Common myeloid progenitor, CD34-positive (primary cell): ENCODE measurements around the gene PALLD.

ENCODE experiments used
- CTCF ChIA-PET: fragments of 350-600 bp; sonication (Branson Sonifier 250); formaldehyde crosslinking; loops from one replicate; lab custom pipeline; 2021; ENCODE audit warnings: antibody characterized with exemption; lab: Charles Lee
- POLR2A ChIA-PET: fragments of 350-600 bp; sonication (Branson Sonifier 250); formaldehyde crosslinking; loops from one replicate; lab custom pipeline; 2021; ENCODE audit warnings: antibody characterized with exemption; lab: Charles Lee
- DNase-seq, 3 donors: peaks; one replicate each; pipeline versions ENCODE4 v3.0.0 to v3.0.0-alpha.2; 2013
- H3K27ac ChIP-seq, 2 experiments: 1 replicate in 1 of 2; 2 replicates in 1 of 2; pipeline ENCODE4 v1.7.0; 2013; ENCODE audit warnings: inconsistent platforms in 2 of 2, low read length in 2 of 2, mild to moderate bottlenecking in 2 of 2, low read depth in 1 of 2, moderate library complexity in 1 of 2; ENCODE audit not compliant: severe bottlenecking in 2 of 2, insufficient read depth in 1 of 2, poor library complexity in 1 of 2
- H3K27me3 ChIP-seq, 5 experiments: replicated peaks in 2 of 5; 1 replicate in 3 of 5; 2 replicates in 2 of 5; pipeline versions ENCODE4 v1.6.1 to v1.7.0; 2013; ENCODE audit warnings: low read length in 4 of 5, mild to moderate bottlenecking in 2 of 5, moderate library complexity in 2 of 5, inconsistent platforms in 1 of 5; ENCODE audit not compliant: insufficient read depth in 5 of 5, control insufficient read depth in 4 of 5
- H3K36me3 ChIP-seq, 4 experiments: 1 replicate in 2 of 4; 2 replicates in 2 of 4; pipeline versions ENCODE4 v1.6.1 to v1.7.0; 2013; ENCODE audit warnings: low read length in 3 of 4, control low read depth in 1 of 4, mild to moderate bottlenecking in 1 of 4; ENCODE audit not compliant: control insufficient read depth in 4 of 4, insufficient read depth in 4 of 4
- H3K4me1 ChIP-seq, 4 experiments: 1 replicate in 3 of 4; 2 replicates in 1 of 4; pipeline versions ENCODE4 v1.6.1 to v1.7.1; 2013; ENCODE audit warnings: low read length in 3 of 4, mild to moderate bottlenecking in 3 of 4, control low read depth in 1 of 4, inconsistent platforms in 1 of 4, moderate library complexity in 1 of 4; ENCODE audit not compliant: control insufficient read depth in 4 of 4, insufficient read depth in 4 of 4; ENCODE audit errors: control extremely low read depth in 1 of 4
- H3K4me3 ChIP-seq, 7 experiments: 1 replicate in 4 of 7; 2 replicates in 3 of 7; pipeline versions ENCODE4 v1.5.1 to v1.7.0; 2013; ENCODE audit warnings: mild to moderate bottlenecking in 7 of 7, low read length in 6 of 7, moderate library complexity in 6 of 7, inconsistent platforms in 2 of 7, low read depth in 2 of 7, control low read depth in 1 of 7; ENCODE audit not compliant: insufficient read depth in 4 of 7, control insufficient read depth in 1 of 7; ENCODE audit errors: extremely low read depth in 1 of 7
- H3K9me3 ChIP-seq, 5 experiments: 1 replicate in 4 of 5; 2 replicates in 1 of 5; pipeline versions ENCODE4 v1.6.1 to v1.7.1; 2013; ENCODE audit warnings: low read length in 4 of 5, mild to moderate bottlenecking in 2 of 5, inconsistent platforms in 1 of 5, low read depth in 1 of 5, moderate library complexity in 1 of 5; ENCODE audit not compliant: control insufficient read depth in 4 of 5, insufficient read depth in 2 of 5; ENCODE audit errors: control extremely low read depth in 1 of 5
- WGBS: methylation state at CpG from one replicate; pipeline ENCODE4 v1.1.5; 2013; ENCODE audit not compliant: insufficient coverage; 5-methylcytosine and 5-hydroxymethylcytosine counted together

The PALLD gene

GRCh38 chr4:168623011-168623410, 126.2 kb downstream of the PALLD start:
- CTCF ChIA-PET: no interaction called here
- Histone ChIP-seq H3K36me3 (no peaks in the 10 kb centered on the region), H3K4me1 (no peaks in the 10 kb centered on the region), H3K9me3 (no peaks in the 10 kb centered on the region), H3K27me3 (peaks cover 0 to 3% (median 1%) of the 10 kb centered on the region in 5 experiments), H3K4me3 (no peak overlapping the region), H3K27ac (no peak overlapping the region)
- POLR2A ChIA-PET: no interaction called here
- no peak for DNase-seq

- no peaks in the 10 kb centered on the region for H3K4me1 ChIP-seq
- POLR2A ChIA-PET: no interaction called here
- H3K4me3 ChIP-seq: no peak overlapping the region
- DNase-seq: no peak
- no peaks in the 10 kb centered on the region for H3K36me3 ChIP-seq
- no peak overlapping the region for H3K27ac ChIP-seq
- CTCF ChIA-PET: no interaction called here
- H3K9me3 ChIP-seq: no peaks in the 10 kb centered on the region
- H3K27me3 ChIP-seq: peaks cover 0 to 5% (median 3%) of the 10 kb centered on the region in 5 experiments
- WGBS: 88% methylated on average over 3 of the region's 5 CpGs
Observed at GRCh38 chr4:168623484-168623883, 126.6 kb downstream of the PALLD start.

- DNase-seq: no peak
Observed at GRCh38 chr4:168628251-168628650, 131.4 kb downstream of the PALLD start.

DNA sequence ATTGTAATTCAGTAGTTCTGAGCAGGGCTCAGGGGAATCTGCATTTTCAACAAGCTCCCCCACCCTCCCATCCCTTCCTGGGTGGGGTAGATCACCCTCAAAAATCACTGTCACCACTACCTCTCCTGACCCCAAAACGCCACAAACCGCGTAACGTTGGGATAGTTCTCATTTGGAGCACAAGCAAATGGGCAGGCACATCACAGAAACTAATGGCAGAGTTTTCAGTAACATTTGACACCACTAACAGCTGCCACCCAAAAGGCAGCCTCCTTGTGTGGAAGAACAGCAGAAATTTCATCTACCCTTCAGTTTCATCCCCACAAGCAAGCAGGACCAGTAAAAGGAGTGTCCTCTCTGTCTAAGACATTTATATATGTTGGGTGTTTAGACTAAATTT, 132.7 kb downstream of the PALLD start:
- CTCF ChIA-PET: interaction anchor here (1.6 kb wide), 1 partner anchor 12 kb away, joined by 4 read pairs; no protein-coding TSS in a partner anchor
- H3K36me3 ChIP-seq: no peaks in the 10 kb centered on the region
- H3K27ac ChIP-seq: no peak overlapping the region
- no peak for DNase-seq
- WGBS: no CpG with 5 or more reads among the region's 4 CpGs
- peaks cover 10 to 26% (median 19%) of the 10 kb centered on the region in 4 experiments for H3K4me1 ChIP-seq
- peaks cover 5 to 58% (median 40%) of the 10 kb centered on the region in 5 experiments for H3K27me3 ChIP-seq
- H3K9me3 ChIP-seq: no peaks in the 10 kb centered on the region
- no peak overlapping the region for H3K4me3 ChIP-seq
- POLR2A ChIA-PET: no interaction called here

More at GRCh38 chr4:168628251-168628650, 131.4 kb downstream of the PALLD start:
- ChIA-PET CTCF (interaction anchor here (0.9 to 1.6 kb wide), 2 partner anchors 11 kb away, joined by 3 to 4 read pairs; no protein-coding TSS in a partner anchor), POLR2A (no interaction called here)
- WGBS: 94% methylated on average over 5 of the region's 5 CpGs
- no peak overlapping the region for H3K4me3 ChIP-seq
- peaks cover 6 to 17% (median 12%) of the 10 kb centered on the region in 4 experiments for H3K4me1 ChIP-seq
- H3K9me3 ChIP-seq: no peaks in the 10 kb centered on the region
- peaks cover 5 to 51% (median 37%) of the 10 kb centered on the region in 5 experiments for H3K27me3 ChIP-seq
- no peak overlapping the region for H3K27ac ChIP-seq
- H3K36me3 ChIP-seq: no peaks in the 10 kb centered on the region

- ChIA-PET POLR2A (no interaction called here), CTCF (interaction anchor here (0.6 to 1.2 kb wide), 2 partner anchors 22 to 244 kb away, joined by 3 read pairs; no protein-coding TSS in a partner anchor)
- peak overlapping the region in 2 of 7 experiments; percentile 54 to 75 for H3K4me3 ChIP-seq
- 80% methylated on average over 8 of the region's 12 CpGs for WGBS
- no peaks in the 10 kb centered on the region for H3K36me3 ChIP-seq
- H3K27ac ChIP-seq: no peak overlapping the region
- peak in 2 of 3 donors; percentile 40 to 43 for DNase-seq
- H3K4me1 ChIP-seq: peaks cover 10 to 27% (median 21%) of the 10 kb centered on the region in 4 experiments
- peaks cover 5 to 67% (median 43%) of the 10 kb centered on the region in 5 experiments for H3K27me3 ChIP-seq
- no peaks in the 10 kb centered on the region for H3K9me3 ChIP-seq
Observed at GRCh38 chr4:168630445-168631187, 133.8 kb downstream of the PALLD start.

DNA sequence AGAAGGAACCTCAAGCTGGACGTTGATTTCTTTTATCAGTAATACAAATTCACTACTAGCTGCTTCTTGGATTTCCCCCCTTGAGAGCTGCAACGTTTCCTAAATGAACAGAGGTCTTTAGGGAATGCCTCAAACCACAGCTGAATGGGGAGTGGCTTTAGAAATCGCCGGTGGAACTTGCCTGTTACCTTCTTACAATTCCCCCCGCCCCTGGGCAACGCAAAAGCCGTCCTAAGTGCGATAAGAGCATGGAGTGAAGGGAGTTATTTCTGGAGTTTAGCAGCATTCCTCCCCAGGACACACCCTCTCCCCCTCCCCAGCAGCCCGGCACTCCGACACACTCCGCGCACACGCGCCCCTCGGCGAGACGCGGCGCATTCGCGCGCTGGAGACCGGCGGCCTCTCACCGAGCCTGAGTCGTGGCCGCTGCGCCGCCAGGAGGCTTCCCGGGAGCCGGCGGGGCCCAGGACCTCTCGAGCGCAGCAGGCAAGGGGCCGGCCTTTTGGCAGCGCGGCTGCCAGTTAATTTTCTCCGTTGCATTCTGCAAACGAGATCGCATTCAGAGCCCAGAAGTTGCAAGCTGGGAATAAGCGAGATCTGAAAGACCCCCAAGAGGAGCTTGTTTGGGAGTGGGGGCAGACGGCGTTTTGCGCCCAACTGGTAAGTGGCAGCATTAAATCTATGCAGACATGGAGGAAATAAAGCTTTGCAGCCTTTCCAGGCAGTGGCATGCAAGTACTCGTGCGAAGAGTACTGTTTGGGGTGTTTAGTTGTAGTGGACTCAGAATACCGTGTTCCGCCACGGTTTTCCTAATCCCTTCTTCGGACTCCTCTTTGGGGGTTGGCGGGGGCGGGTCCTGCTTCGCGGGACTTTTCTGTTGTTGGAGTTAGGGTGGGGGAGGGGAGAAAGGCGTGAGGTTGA, 134.7 kb downstream of the PALLD start:
- H3K27ac ChIP-seq: no peak overlapping the region
- ChIA-PET CTCF (interaction anchor here (0.6 to 1.2 kb wide), 2 partner anchors 23 to 73 kb away, joined by 3 read pairs; no protein-coding TSS in a partner anchor), POLR2A (no interaction called here)
- H3K4me3 ChIP-seq: peak overlapping the region; percentile 18 to 75 (median 60)
- peak; percentile 34 to 53 (median 44) for DNase-seq
- H3K9me3 ChIP-seq: no peaks in the 10 kb centered on the region
- WGBS: under 1% methylated on average over 26 of the region's 55 CpGs
- H3K4me1 ChIP-seq: peaks cover 10 to 27% (median 21%) of the 10 kb centered on the region in 4 experiments
- no peaks in the 10 kb centered on the region for H3K36me3 ChIP-seq
- H3K27me3 ChIP-seq: peaks cover 5 to 75% (median 48%) of the 10 kb centered on the region in 5 experiments
